Measurements from ENCODE around the gene FRAS1. TPM values are rescaled to one million over a fixed set of nuclear protein-coding genes. Genes with fewer than 3 reads are reported as not detected.

FRAS1 gene
- total RNA-seq, 1 donor from 2014 or later, result not detected

DNA sequence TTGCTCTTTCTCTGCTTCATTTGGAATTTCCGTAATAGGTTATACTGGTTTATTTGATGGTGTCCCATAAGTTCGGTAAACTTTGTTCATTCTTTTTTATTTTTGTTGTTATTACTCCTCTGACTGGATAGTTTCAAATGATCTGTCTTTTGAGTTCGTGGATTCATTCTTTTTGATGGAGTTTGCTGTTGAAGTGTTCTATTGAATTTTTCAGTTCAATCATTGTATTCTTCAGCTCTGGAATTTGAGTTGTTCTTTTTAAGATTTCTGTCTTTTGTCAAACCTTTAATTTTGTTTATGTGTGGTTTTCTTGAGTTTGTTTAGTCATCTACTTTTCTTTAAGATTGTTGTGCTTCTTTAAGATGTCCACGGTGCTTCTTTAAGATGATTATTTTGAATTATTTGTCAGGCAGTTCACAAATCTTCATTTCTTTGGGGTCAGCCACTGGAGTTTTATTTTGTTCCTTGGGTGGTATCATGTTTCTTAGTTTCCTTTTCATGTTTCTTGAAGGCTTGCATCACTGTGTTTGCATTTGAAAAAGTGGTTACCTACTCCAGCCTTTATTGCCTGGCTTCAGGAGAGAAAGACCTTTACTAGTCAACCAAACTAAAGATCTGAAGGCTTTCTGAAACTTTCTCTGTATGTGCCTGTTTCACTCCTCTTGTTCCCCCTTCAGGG lies 339.6 kb downstream of the FRAS1 start:
- intact Hi-C loops (cut with micrococcal nuclease), result no loop called here
- H3K27me3 Mint-ChIP-seq, result peaks cover 12% of the 10 kb centered on the region
- ChIA-PET CTCF (no interaction called here), POLR2A (no interaction called here)
- no peak overlapping the region for H3K27ac Mint-ChIP-seq
- peaks cover 16% of the 10 kb centered on the region for H3K9me3 Mint-ChIP-seq
- ATAC-seq (ENCODE audit: low read depth) (no peak), DNase-seq (no peak)
- H3K4me3 Mint-ChIP-seq, result no peak overlapping the region
- TF ChIP-seq, protein P1, sequence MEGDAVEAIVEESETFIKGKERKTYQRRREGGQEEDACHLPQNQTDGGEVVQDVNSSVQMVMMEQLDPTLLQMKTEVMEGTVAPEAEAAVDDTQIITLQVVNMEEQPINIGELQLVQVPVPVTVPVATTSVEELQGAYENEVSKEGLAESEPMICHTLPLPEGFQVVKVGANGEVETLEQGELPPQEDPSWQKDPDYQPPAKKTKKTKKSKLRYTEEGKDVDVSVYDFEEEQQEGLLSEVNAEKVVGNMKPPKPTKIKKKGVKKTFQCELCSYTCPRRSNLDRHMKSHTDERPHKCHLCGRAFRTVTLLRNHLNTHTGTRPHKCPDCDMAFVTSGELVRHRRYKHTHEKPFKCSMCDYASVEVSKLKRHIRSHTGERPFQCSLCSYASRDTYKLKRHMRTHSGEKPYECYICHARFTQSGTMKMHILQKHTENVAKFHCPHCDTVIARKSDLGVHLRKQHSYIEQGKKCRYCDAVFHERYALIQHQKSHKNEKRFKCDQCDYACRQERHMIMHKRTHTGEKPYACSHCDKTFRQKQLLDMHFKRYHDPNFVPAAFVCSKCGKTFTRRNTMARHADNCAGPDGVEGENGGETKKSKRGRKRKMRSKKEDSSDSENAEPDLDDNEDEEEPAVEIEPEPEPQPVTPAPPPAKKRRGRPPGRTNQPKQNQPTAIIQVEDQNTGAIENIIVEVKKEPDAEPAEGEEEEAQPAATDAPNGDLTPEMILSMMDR (IDR thresholded peaks at IDR 0.05), result no peak
- H3K4me1 Mint-ChIP-seq, result no peaks in the 10 kb centered on the region
- H3K36me3 Mint-ChIP-seq (ENCODE audit: low read depth), result no peaks in the 10 kb centered on the region

DNA sequence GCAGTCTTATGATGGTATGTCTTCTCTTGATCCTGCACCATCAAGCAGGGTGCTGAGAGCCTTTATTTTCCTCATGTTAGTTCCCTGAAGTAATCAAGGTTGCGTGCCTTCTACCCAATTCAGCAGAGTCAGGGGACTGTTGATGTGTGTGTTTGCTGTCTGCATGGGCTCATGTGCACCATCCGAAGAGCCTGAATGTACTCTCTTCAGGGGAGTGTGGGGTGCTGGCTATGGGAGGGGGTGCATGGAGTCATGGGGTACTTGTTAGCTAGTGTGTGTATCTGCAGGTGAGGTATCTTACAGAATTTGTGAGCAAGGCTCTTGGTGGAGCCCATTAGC lies 340.1 kb downstream of the FRAS1 start:
- H3K27ac Mint-ChIP-seq, result no peak overlapping the region
- POLR2A ChIA-PET, result no interaction called here

DNA sequence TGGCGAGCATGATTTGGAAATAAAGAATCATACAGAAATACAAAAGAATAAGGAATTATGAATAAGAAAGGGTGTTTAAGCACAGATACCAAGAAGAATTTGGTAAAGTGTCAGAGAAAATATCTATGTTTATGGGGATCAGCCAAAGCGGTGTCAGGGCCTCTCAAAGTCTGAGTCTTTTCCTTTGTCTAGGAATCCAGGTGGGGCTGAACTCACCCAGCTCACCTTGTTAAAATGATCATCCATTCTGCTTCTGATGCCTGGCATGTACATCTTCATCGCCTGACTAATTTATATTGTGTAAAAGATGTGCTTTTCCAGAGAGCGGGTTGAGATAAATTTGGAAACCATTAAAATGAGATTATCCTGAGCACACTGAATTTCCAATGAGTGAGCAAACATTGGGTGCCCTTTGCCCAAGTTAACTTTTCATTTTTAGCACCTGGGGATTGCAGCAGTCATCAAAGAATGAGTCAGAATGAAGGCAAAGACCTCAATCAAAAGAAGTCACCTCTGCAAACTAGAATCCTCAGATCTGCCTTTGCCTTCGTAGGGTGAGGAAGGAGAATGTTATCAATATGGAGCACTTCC lies 352.6 kb downstream of the FRAS1 start:
- Mint-ChIP-seq H3K4me3 (no peak overlapping the region), H3K27me3 (peaks cover 6% of the 10 kb centered on the region), H3K36me3 (ENCODE audit: low read depth) (no peaks in the 10 kb centered on the region), H3K4me1 (no peaks in the 10 kb centered on the region), H3K27ac (no peak overlapping the region), H3K9me3 (no peaks in the 10 kb centered on the region)
- ChIA-PET CTCF (no interaction called here), POLR2A (no interaction called here)
- intact Hi-C loops (cut with micrococcal nuclease), result no loop called here
- TF ChIP-seq, protein P1 (IDR thresholded peaks at IDR 0.05), result no peak
- DNase-seq (no peak), ATAC-seq (ENCODE audit: low read depth) (no peak)

More for the DNA sequence above, 340.1 kb downstream of the FRAS1 start:
- TF ChIP-seq, protein P1 (IDR thresholded peaks at IDR 0.05), result no peak
- Mint-ChIP-seq H3K27me3 (peaks cover 12% of the 10 kb centered on the region), H3K4me1 (no peaks in the 10 kb centered on the region), H3K4me3 (no peak overlapping the region), H3K36me3 (ENCODE audit: low read depth) (no peaks in the 10 kb centered on the region), H3K9me3 (peaks cover 16% of the 10 kb centered on the region)
- CTCF ChIA-PET, result no interaction called here
- no peak for ATAC-seq (ENCODE audit: low read depth)
- no peak for DNase-seq
- intact Hi-C loops (cut with micrococcal nuclease), result no loop called here

DNA sequence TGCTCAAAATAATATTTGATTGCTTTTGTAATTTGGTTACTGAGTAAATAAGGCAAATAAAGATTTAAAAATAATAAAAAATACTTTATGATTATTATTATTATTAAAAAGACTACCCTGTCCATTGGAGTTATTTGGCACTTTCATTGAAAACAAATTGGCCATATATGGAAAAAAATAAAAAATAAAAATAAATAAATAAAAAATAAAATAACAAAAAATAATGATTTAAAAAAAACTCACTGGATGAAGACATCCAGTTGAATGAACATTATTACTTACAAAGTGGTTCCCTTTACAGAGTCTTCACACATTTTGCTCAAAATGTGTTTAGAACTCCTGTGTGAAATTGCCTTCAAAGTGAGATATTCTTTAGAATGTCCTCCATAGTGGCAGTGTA lies 353.1 kb downstream of the FRAS1 start:
- DNase-seq, result no peak
- no peak overlapping the region for H3K27ac Mint-ChIP-seq
- POLR2A ChIA-PET, result no interaction called here
- H3K4me1 Mint-ChIP-seq, result no peaks in the 10 kb centered on the region
- H3K36me3 Mint-ChIP-seq (ENCODE audit: low read depth), result no peaks in the 10 kb centered on the region
- intact Hi-C loops (cut with micrococcal nuclease), result no loop called here
- ATAC-seq (ENCODE audit: low read depth), result no peak
- TF ChIP-seq, protein P1 (IDR thresholded peaks at IDR 0.05), result no peak
- CTCF ChIA-PET, result no interaction called here
- no peaks in the 10 kb centered on the region for H3K9me3 Mint-ChIP-seq
- H3K27me3 Mint-ChIP-seq, result peaks cover 6% of the 10 kb centered on the region
- no peak overlapping the region for H3K4me3 Mint-ChIP-seq

DNA sequence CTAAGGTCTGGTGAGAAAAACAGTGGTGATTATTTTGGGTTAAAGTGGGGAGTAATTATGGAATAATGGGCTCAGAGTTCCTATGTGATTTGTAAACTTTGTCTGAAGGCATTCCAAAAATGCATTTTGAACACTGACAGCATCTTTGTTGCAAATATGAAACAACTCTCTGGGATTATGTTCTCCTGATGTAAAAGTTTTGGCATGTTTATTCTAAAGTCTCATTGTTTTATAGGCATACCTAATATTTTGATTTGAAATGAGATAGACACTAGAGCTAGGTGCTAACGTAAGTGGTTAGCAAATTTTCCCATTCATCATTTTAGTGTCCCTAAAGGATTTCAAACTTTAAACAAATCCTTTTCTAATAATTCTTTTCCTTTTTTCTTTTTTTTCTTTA lies 353.6 kb downstream of the FRAS1 start:
- H3K4me3 Mint-ChIP-seq, result no peak overlapping the region
- H3K27ac Mint-ChIP-seq, result no peak overlapping the region
- ChIA-PET POLR2A (no interaction called here), CTCF (no interaction called here)
- intact Hi-C loops (cut with micrococcal nuclease), result no loop called here
- H3K9me3 Mint-ChIP-seq, result no peaks in the 10 kb centered on the region
- H3K36me3 Mint-ChIP-seq (ENCODE audit: low read depth), result no peaks in the 10 kb centered on the region
- ATAC-seq (ENCODE audit: low read depth), result no peak
- H3K27me3 Mint-ChIP-seq, result peaks cover 6% of the 10 kb centered on the region
- no peak for DNase-seq
- TF ChIP-seq, protein P1 (IDR thresholded peaks at IDR 0.05), result no peak
- H3K4me1 Mint-ChIP-seq, result no peaks in the 10 kb centered on the region

Measured in activated B cell treated with CpG ODN at 0.5 μM for 24 hours (primary cell).